OCI-LY1 (cell line): ENCODE measurements around the gene NELL1.

Source experiments
- CTCF ChIP-seq: fragments of 200-600 bp; sonication (generic), shearing (Covaris generic); IDR thresholded peaks from 2 replicates; pipeline ENCODE4 v1.5.1; 2017; ENCODE audit warnings: mild to moderate bottlenecking, antibody characterized with exemption, low read length, moderate library complexity, mixed read lengths
- EZH2 ChIP-seq: fragments of 200-600 bp; sonication (generic), shearing (Covaris generic); IDR thresholded peaks from 2 replicates; pipeline ENCODE4 v1.8.0; 2017; ENCODE audit warnings: borderline replicate concordance, mixed run types, mild to moderate bottlenecking, antibody characterized with exemption, low read length, moderate library complexity, mixed read lengths

DNA sequence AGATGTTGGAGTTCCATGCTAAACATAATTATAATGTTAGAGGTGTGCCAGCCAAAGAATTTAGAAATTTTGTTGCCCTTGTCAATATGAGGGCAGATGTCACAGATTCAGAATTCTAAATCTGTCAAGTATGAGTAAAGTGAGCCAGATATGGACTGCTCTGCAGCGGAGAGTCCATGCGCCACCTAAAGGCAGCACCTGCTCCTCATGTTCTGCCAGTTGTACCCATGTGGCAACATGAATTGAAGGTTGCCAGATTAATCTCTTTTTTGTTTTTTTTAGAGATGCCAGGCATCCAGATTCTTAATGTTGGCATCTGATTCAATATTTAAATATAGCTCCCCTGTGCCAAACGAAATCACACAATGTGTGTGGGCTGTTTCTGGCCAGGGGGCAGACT, 844.9 kb downstream of the NELL1 start:
- TF ChIP-seq CTCF (peak; percentile 60), EZH2 (no peak)
